Spleen (tissue), 7 donors: Measurements from ENCODE around the gene SLC7A6.

Source experiments
- CTCF ChIP-seq, 11 experiments: fragments of 200-600 bp in 7 of 11; fragments of 450-650 bp in 4 of 11; sonication (generic) in 4 of 11; IDR thresholded peaks in 8 of 11; conservative IDR thresholded peaks in 3 of 11; 1 replicate in 7 of 11; 2 replicates in 4 of 11; pipeline versions ENCODE4 v1.4.0 to v1.8.0; 2016 to 2021; ENCODE audit warnings: antibody characterized with exemption in 11 of 11, inconsistent platforms in 4 of 11, mild to moderate bottlenecking in 1 of 11
- POLR2AphosphoS5 ChIP-seq, 3 donors: sonication (generic); formaldehyde crosslinking; IDR thresholded peaks; one replicate each; pipeline ENCODE4 v1.5.1; 2017; ENCODE audit warnings: antibody characterized with exemption in 3 of 3
- donor health status: DM: no; HTN: no; CAD: no; lungs with moderate emphysema.
- donor health status: DM: no; HTN: no; CAD: no.
- donor health status: DM: no; HTN: no; CAD: no.

GRCh38 chr16:68338326-68339119 lies 74.2 kb downstream of the SLC7A6 start:
- no peak for TF ChIP-seq CTCF (IDR thresholded peaks at IDR 0.05 in 8 of 11, conservative IDR thresholded peaks at IDR 0.05 in 3 of 11)
- TF ChIP-seq POLR2AphosphoS5 (IDR thresholded peaks at IDR 0.05): peak in 1 of 3 donors; percentile 8
